ENCODE results near the gene NME5.

DNA sequence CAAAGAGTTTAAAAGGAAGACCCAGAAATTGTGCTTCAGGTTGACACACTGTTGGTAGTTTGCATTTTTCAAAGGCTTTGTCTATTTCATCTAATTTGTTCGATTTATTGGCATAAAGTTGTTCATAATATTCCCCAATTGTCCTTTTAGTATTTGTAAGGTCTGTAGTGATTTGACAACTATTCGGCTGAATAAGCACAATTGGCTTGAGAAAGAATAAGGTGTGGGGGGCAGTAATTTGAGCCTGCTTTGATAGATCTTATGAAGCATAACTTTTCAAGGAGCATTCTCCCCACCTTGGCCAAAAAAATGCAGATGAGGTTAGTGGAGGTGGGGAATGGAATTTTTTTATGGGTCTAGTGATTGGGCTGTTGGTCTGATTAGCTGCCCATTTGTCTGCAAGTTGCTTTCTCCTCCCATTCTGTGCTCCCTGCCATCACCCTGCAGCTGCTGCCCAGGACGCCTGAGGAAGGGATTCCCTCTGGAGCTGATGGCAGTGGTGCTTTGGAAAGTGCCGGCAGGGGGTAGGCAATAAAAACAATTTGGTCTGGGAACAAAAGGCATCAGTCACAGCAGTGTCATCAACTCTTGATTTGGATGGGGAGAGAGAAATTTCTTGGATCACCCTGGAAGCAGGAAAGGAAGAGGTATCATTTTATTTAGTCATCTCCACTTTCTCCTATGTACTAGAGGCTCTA lies 28.8 kb downstream of the NME5 start:
- TF ChIP-seq POLR2A (IDR thresholded peaks at IDR 0.05), result no peak
- TF ChIP-seq, protein P1, sequence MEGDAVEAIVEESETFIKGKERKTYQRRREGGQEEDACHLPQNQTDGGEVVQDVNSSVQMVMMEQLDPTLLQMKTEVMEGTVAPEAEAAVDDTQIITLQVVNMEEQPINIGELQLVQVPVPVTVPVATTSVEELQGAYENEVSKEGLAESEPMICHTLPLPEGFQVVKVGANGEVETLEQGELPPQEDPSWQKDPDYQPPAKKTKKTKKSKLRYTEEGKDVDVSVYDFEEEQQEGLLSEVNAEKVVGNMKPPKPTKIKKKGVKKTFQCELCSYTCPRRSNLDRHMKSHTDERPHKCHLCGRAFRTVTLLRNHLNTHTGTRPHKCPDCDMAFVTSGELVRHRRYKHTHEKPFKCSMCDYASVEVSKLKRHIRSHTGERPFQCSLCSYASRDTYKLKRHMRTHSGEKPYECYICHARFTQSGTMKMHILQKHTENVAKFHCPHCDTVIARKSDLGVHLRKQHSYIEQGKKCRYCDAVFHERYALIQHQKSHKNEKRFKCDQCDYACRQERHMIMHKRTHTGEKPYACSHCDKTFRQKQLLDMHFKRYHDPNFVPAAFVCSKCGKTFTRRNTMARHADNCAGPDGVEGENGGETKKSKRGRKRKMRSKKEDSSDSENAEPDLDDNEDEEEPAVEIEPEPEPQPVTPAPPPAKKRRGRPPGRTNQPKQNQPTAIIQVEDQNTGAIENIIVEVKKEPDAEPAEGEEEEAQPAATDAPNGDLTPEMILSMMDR (IDR thresholded peaks at IDR 0.05), result no peak
